WI38 (cell line): Measurements from ENCODE around the gene BLNK.
"Not testable (repeated sequence)": the region's sequence is repeated elsewhere in the genome, so short reads cannot be mapped to it uniquely, and the experiment has no call there.

Source experiments
- H3K4me3 ChIP-seq: 2 replicates; pipeline ENCODE4 v1.5.1; 2011; ENCODE audit warnings: low read depth, mild to moderate bottlenecking, control low read depth, low read length
- CTCF ChIP-seq: IDR thresholded peaks from 2 replicates; pipeline ENCODE4 v1.5.1; 2012; ENCODE audit warnings: low read depth, mild to moderate bottlenecking, control low read depth, low read length

BLNK gene

GRCh38 chr10:96309628-96310320, 38.4 kb upstream of the BLNK start:
- no peak for TF ChIP-seq CTCF
- no peak overlapping the region for H3K4me3 ChIP-seq

GRCh38 chr10:96308854-96309253, 37.5 kb upstream of the BLNK start:
- not testable (repeated sequence) for H3K4me3 ChIP-seq

GRCh38 chr10:96306516-96306915, 35.1 kb upstream of the BLNK start:
- no peak for TF ChIP-seq CTCF
- no peak overlapping the region for H3K4me3 ChIP-seq

- H3K4me3 ChIP-seq = no peak overlapping the region
- TF ChIP-seq CTCF = no peak
These were observed 33.6 kb upstream of the BLNK start for GRCh38 chr10:96305019-96305418.

- no peak within 1 kb of the TSS for H3K4me3 ChIP-seq
- no peak for TF ChIP-seq CTCF
These were observed 32.9 kb upstream of the BLNK start, which contains the start of gene DNTT for GRCh38 chr10:96304230-96304629. TSS of gene DNTT (plus strand) at chr10:96304434. CDS start at chr10:96304498, 64 bp downstream.

- no peak overlapping the region for H3K4me3 ChIP-seq
- no peak for TF ChIP-seq CTCF
These were observed 30.2 kb upstream of the BLNK start for GRCh38 chr10:96301616-96302015.

GRCh38 chr10:96299383-96299782, 28.0 kb upstream of the BLNK start:
- TF ChIP-seq CTCF = no peak
- H3K4me3 ChIP-seq = no peak overlapping the region

- TF ChIP-seq CTCF = no peak
- no peak overlapping the region for H3K4me3 ChIP-seq
These were observed 27.0 kb upstream of the BLNK start for GRCh38 chr10:96298362-96298761.
